Activated T-helper 2 cell treated with anti-CD3 and anti-CD28 coated beads, Interferon-gamma antibody, Interleukin-2, Interleukin-4, amounts not matched to agents 10 μg/mL and 5 μg/mL and 100 μg/mL, durations not matched to agents 14 hours and 24 hours and 36 hours (primary cell): ENCODE results near the gene EID3. TPM values are rescaled to one million over a fixed set of nuclear protein-coding genes. Genes with fewer than 3 reads are reported as not detected.
"Not testable (repeated sequence)": the region's sequence is repeated elsewhere in the genome, so short reads cannot be mapped to it uniquely, and the experiment has no call there.

Source experiments
- DNase-seq: peaks from one replicate; pipeline ENCODE4 v3.0.0; 2021; ENCODE audit warnings: low spot score
- H3K27ac Mint-ChIP-seq: one replicate; pipeline ENCODE4 v1.8.0; 2021; ENCODE audit warnings: mixed read lengths
- H3K27me3 Mint-ChIP-seq: one replicate; pipeline ENCODE4 v1.8.0; 2021; ENCODE audit warnings: low read depth, mixed read lengths
- H3K36me3 Mint-ChIP-seq: one replicate; pipeline ENCODE4 v1.8.0; 2021; ENCODE audit warnings: low read depth, mixed read lengths
- H3K4me1 Mint-ChIP-seq: one replicate; pipeline ENCODE4 v1.8.0; 2021; ENCODE audit warnings: low read depth, mixed read lengths
- H3K4me3 Mint-ChIP-seq: one replicate; pipeline ENCODE4 v1.8.0; 2021; ENCODE audit warnings: low read depth, mild to moderate bottlenecking, moderate library complexity, mixed read lengths
- H3K9me3 Mint-ChIP-seq: one replicate; pipeline ENCODE4 v1.8.0; 2021; ENCODE audit warnings: mixed read lengths
- intact Hi-C: fragments of 100-400 bp; cut with micrococcal nuclease; formaldehyde crosslinking; loops from one replicate; pipeline ENCODE4 v1.15.1; 2023
- total RNA-seq: library from RNA; stranded (reverse); gene quantifications from 2 replicates; pipeline ENCODE4 v1.2.3, GENCODE V29; 2022

Gene EID3
- total RNA-seq, 1 donor from 2014 or later: 9.4 TPM

DNA sequence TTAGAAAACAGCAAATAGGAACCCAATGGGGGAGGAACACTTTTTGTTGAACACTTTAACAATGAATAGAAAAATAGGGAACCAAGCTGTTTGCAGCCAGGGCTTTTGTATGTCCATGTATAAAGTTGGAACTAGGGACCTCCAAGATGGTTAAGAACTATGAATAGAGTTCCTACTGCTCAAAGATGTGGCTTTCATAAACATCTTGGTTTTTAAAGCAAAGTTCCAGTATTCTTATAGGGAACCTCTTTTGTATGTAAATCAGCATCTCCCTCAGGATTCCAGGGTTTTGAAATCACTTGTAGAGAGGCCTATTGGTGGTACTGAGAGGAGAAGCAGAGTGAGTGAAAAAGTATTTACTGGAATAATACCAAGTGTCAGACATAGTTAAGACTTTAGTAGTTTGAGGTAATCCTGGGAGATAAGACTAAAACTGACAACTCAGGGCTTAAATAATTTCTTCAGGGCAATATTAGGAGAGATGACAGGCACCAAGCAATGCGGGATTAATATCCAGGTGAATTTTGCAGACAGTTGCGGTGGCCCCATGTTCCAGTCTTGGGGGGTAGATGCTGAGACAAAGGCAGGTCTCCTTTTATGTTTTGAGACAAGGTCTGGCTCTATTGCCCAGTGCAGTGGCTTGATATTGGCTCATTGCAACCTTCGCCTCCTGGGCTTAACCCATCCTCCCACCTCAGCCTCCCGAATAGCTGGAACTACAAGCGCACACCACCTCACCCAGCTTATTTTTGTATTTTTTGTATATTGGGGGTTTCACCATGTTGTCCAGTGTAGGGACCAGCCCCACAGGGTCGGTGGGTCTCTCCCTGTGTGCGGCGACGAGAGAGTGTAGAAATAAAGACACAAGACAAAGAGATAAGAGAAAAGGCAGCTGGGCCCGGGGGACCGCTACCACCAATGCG is 10.4 kb upstream of the EID3 start:
- intact Hi-C loops: no loop called here
- H3K27me3 Mint-ChIP-seq: no peaks in the 10 kb centered on the region
- H3K9me3 Mint-ChIP-seq: no peaks in the 10 kb centered on the region
- no peak overlapping the region for H3K27ac Mint-ChIP-seq
- H3K4me3 Mint-ChIP-seq: no peak overlapping the region
- DNase-seq: no peak
- peaks cover 73% of the 10 kb centered on the region for H3K36me3 Mint-ChIP-seq
- peaks cover 49% of the 10 kb centered on the region for H3K4me1 Mint-ChIP-seq

DNA sequence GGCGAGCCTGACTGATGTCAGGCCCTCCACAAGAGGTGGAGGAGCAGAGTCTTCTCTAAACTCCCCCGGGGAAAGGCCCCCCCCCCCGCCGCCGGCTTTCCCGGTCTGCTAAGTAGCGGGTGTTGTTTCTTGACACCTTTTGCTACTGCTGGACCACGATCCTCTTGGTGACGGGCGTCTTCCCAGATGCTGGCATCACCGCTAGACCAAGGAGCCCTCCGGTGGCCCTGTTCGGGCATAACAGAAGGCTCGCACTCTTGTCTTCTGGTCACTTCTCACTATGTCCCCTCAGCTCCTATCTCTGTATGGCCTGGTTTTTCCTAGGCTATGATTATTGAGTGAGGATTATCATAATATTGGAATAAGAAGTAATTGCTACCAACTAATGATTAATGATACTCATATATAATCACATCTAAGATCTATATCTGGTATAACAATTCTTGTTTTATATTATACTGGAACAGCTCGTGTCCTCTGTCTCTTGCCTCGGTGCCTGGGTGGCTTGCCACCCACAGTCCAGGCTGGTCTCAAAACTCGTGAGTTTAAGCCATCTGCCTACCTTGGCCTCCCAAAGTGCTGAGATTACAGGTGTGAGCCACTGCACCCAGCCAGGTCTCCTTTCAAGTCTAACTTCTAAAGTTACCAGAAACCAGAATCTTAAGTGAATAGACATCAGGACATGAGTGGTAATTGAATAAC is 9.2 kb upstream of the EID3 start:
- intact Hi-C loops, DNase-seq, H3K4me3 Mint-ChIP-seq, H3K9me3 Mint-ChIP-seq, H3K27ac Mint-ChIP-seq, H3K27me3 Mint-ChIP-seq: not testable (repeated sequence)
- H3K36me3 Mint-ChIP-seq: peaks cover 71% of the 10 kb centered on the region
- peaks cover 46% of the 10 kb centered on the region for H3K4me1 Mint-ChIP-seq

DNA sequence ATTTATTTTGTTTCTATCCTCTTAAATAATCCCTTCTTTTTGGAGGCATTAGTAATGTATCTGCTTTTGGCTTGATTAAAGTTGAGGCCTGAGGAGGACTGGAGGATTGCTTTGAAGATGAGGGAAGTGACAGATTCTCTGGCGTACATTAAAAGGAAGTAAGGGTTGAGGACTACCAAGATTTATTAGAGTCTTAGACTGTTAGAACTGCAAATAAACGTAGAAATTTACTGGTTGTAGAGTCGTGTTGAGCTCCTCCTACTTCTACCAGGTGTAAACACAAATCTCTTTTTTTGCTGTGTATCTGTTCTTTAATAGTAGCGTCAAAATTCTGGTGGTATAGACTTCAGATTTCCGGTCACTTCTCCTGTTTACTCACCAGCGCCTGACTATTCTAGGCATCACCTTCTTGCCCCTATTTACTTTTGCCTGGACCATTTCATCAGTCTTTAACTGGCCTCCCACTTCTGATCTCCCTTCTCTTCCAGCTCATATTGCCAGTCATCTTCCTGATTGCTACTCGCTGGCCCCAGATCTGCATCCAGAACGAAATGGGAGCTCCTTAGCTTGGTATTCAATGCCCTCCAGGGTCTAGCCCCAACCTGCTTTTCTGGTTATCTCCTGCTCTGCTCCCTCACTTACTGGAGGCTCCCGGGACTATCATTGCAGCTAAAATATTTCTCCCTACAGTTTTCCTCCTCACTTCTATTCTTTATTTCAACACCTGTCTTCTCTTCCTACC is 8.4 kb upstream of the EID3 start:
- intact Hi-C loops: no loop called here
- H3K36me3 Mint-ChIP-seq: peaks cover 76% of the 10 kb centered on the region
- H3K4me1 Mint-ChIP-seq: peaks cover 49% of the 10 kb centered on the region
- peak overlapping the region; percentile 2 for H3K27ac Mint-ChIP-seq
- H3K4me3 Mint-ChIP-seq: no peak overlapping the region
- no peaks in the 10 kb centered on the region for H3K27me3 Mint-ChIP-seq
- no peak for DNase-seq
- H3K9me3 Mint-ChIP-seq: no peaks in the 10 kb centered on the region

DNA sequence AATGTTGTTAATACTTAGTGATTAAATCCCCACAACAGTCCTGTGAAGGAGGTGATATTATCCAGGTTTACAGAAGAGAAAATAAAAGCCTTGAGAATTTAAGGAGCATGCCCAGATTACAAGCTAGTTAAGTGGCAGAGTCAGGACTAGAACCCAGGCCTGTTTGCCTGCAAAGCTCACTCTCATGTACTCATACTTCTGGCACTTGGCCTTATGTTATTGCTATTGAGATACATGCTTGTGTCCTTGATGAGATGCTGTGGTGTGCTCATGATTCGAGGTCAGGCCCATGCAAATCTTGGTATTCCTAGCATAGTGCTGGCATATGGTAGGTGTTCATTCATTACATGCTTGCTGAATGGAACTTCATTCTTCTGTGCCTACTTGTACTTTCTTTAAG is 7.6 kb upstream of the EID3 start:
- H3K27ac Mint-ChIP-seq: no peak overlapping the region

DNA sequence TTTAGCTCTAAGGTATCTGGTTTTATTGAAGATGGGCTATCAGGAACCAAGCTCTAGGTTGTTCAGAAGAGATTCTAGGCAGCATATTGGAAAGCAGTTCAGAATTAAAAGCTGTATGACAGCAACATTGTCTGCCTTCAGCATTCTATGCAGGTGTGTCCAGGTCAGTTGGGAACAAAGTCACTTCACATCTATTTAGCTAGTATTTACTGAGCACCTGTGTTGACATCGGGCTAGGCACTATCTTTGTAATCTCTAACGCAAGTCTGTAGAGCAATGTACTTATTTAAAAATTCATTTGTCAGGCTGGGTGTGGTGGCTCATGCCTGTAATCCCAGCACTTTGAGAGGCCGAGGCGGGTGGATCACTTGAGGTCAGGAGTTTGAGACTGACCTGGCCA is 6.8 kb upstream of the EID3 start:
- Mint-ChIP-seq H3K36me3 (peaks cover 76% of the 10 kb centered on the region), H3K27ac (no peak overlapping the region), H3K9me3 (no peaks in the 10 kb centered on the region), H3K4me3 (no peak overlapping the region), H3K4me1 (peaks cover 56% of the 10 kb centered on the region), H3K27me3 (no peaks in the 10 kb centered on the region)
- no peak for DNase-seq
- intact Hi-C loops: no loop called here

More for the DNA sequence above, 7.6 kb upstream of the EID3 start:
- DNase-seq: no peak
- H3K4me3 Mint-ChIP-seq: no peak overlapping the region
- no peaks in the 10 kb centered on the region for H3K27me3 Mint-ChIP-seq
- peaks cover 54% of the 10 kb centered on the region for H3K4me1 Mint-ChIP-seq
- H3K9me3 Mint-ChIP-seq: no peaks in the 10 kb centered on the region
- H3K36me3 Mint-ChIP-seq: peaks cover 77% of the 10 kb centered on the region
- intact Hi-C loops: no loop called here

DNA sequence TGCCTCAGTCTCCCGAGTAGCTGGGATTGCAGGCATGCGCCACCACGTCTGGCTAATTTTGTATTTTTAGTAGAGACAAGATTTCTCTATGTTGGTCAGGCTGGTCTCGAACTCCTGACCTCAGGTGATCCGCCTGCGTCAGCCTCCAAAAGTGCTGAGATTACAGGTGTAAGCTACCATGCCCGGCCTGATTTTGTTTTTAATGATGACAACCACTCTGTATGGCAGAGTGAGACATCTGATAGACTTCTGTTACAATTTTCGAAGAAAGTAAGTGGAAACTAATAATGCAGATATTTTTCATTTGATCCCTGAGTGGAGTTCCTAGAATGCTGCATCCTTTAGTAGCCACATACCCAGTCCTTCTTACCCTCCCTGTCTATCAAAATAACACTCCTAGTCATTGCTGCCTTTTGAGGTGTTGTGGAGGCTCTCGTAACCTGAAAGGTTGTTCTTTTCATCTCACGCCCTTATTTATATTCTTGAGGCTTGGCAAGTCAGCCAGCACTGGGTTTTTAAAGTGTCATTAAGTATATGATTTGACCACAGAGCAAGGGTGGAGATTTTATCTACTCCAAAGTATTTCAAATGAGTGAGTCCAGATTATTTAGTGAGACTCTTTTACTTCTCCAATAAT is 5.9 kb upstream of the EID3 start:
- no peaks in the 10 kb centered on the region for H3K9me3 Mint-ChIP-seq
- H3K36me3 Mint-ChIP-seq: peaks cover 71% of the 10 kb centered on the region
- H3K4me3 Mint-ChIP-seq: no peak overlapping the region
- no peaks in the 10 kb centered on the region for H3K27me3 Mint-ChIP-seq
- peaks cover 56% of the 10 kb centered on the region for H3K4me1 Mint-ChIP-seq
- intact Hi-C loops: no loop called here
- H3K27ac Mint-ChIP-seq: no peak overlapping the region
- no peak for DNase-seq

DNA sequence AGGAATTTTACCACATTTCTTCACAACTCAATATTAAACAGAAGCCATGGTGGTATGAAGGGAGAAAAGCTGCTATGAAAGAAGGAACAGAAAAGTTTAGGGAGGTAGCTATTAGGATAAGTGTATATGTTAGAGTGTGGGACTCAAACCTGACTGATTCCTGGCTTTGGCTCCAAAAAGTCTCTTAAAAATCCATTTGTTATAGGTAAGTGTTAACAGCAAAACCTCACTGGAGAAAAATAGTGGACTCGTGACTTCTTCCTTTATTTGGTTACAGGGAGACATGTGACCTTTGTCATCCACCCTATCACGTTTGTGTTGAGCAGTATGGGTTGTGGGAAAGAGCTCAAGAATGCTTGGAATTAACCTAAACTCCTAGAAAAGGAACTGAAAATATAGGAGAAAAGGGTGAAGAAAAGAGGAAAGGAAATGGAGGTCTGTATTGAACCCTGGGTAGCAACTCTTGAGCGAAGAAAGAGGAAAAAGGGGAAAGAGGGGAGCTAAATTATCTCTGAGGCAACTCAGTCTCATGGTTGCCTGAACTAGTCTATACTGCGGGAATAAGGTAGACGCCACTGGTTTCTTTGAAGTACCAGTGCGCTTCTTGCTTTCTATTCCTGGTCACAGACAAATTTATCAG is 3.6 kb upstream of the EID3 start:
- intact Hi-C loops: loop anchor here (5.0 to 10.0 kb wide), 2 partner anchors 373 to 455 kb away; partner anchors contain the start of gene NT5DC3
- H3K27ac Mint-ChIP-seq: no peak overlapping the region
- H3K27me3 Mint-ChIP-seq: no peaks in the 10 kb centered on the region
- no peak for DNase-seq
- H3K36me3 Mint-ChIP-seq: peaks cover 68% of the 10 kb centered on the region
- H3K9me3 Mint-ChIP-seq: no peaks in the 10 kb centered on the region
- no peak overlapping the region for H3K4me3 Mint-ChIP-seq
- H3K4me1 Mint-ChIP-seq: peaks cover 63% of the 10 kb centered on the region

DNA sequence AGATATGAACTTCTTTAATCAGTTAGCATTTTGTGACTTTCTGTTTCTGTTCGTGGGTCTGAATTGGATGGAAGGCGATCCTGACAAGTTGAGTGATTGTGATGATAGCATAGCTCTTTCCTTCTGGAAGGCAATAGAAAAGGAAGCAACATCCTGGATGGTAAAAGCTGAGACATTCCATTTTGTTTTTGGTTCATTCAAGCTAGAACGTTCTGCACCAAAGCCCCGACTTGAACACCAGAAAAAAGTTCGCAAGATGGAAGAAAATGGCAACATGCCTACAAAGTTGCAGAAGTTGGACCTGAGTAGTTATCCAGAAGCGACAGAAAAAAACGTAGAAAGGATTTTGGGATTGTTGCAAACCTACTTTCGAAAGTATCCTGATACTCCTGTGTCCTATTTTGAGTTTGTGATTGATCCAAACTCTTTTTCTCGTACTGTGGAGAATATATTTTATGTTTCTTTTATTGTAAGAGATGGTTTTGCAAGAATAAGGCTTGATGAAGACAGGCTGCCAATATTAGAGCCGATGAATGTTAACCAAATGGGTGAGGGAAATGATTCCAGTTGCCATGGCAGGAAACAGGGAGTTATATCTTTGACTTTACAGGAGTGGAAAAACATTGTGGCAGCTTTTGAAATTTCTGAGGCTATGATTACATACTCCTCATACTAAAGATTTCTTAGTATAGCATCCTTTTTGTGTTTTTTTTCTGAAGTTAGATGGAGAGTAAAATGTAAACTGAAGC is 896 bp downstream of the EID3 start:
- Mint-ChIP-seq H3K27me3 (no peaks in the 10 kb centered on the region), H3K36me3 (peaks cover 65% of the 10 kb centered on the region), H3K9me3 (no peaks in the 10 kb centered on the region), H3K27ac (peak overlapping the region; percentile 99), H3K4me3 (peak overlapping the region; percentile 90), H3K4me1 (peaks cover 66% of the 10 kb centered on the region)
- intact Hi-C loops: loop anchor here (5.0 to 10.0 kb wide), 2 partner anchors 377 to 460 kb away; partner anchors contain the start of gene NT5DC3
- no peak for DNase-seq

DNA sequence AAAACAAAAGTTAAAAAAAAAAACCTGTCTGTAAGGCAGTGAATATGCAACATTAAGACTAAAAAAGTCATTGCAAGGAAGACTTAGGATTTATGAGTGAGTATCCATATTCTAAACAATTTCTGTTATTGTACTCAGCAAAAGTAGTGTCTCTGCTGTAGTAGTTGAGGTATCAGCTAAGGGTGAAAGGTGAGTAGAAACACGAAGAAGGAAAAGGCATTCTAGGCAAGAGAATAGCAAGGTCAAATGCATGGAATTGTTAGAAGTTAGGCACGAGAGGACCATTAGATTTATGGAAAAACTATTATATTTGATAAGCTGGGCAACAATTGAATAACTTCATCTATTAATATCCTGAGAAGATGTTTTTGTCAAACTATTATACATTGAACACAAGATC is 1.8 kb downstream of the EID3 start:
- intact Hi-C loops: loop anchor here (10.0 kb wide), 1 partner anchor 461 kb away; the partner anchor contains the start of gene NT5DC3

DNA sequence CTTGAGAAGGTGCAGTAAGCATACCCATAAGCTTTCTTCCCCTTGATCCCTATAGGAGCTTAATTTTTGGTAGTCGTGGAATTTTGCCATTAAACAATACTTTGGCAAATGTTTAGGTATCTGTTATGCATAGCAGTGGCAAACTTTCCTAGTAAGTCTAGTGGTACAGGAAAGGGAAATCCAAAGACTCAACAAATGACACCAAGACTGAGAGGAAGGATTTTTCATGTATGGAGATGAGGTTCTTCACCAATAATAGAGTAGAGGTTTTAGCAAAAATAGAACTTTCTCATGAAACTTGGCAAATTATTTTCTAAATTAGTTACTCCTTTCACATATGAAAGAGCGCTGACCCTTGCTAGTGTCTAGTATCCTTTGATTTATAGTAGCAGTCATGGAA is 2.8 kb downstream of the EID3 start:
- Mint-ChIP-seq H3K4me3 (no peak overlapping the region), H3K27ac (no peak overlapping the region), H3K36me3 (peaks cover 65% of the 10 kb centered on the region), H3K27me3 (no peaks in the 10 kb centered on the region), H3K4me1 (peaks cover 60% of the 10 kb centered on the region), H3K9me3 (no peaks in the 10 kb centered on the region)
- DNase-seq: no peak
- intact Hi-C loops: loop anchor here (10.0 kb wide), 1 partner anchor 462 kb away; the partner anchor contains the start of gene NT5DC3

More for the DNA sequence above, 1.8 kb downstream of the EID3 start:
- Mint-ChIP-seq H3K9me3 (no peaks in the 10 kb centered on the region), H3K4me1 (peaks cover 64% of the 10 kb centered on the region), H3K27ac (peak overlapping the region; percentile 0), H3K36me3 (peaks cover 64% of the 10 kb centered on the region), H3K27me3 (no peaks in the 10 kb centered on the region), H3K4me3 (peak overlapping the region; percentile 31)
- no peak for DNase-seq

DNA sequence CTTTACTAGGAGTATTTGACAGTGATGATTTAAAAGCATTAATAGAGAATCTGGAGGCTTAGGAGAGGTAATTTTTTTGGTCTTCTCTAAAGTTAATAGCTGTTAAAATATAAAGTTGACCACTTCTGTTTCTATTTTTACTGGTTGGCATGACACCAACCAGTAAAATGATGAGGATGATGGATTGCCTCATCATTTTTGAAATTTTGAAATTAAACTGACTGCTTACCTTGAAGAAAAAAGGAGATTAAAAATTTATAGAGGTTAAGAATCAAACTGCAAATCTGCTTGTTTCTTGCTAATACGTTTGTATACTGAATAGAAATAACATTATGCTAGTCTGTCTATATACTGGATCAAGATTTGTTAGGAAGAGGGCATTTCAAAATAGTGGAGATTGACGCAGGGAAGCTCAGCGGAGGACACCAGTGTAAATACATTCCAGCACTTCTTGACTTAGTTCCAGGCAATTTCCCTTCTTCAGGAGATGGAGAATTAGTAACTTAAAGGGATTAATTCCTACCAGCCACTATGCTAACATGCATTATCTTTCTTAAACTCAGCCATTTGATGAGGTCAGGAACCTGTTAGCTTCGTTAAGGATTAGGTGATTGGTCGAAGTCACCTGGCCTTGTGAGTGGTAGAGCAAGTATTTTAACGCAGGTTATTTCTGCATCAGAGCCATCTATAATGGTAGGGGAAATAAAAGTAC is 3.6 kb downstream of the EID3 start:
- peaks cover 65% of the 10 kb centered on the region for H3K36me3 Mint-ChIP-seq
- intact Hi-C loops: loop anchor here (10.0 kb wide), 1 partner anchor 462 kb away; the partner anchor contains the start of gene NT5DC3
- no peak overlapping the region for H3K27ac Mint-ChIP-seq
- H3K9me3 Mint-ChIP-seq: no peaks in the 10 kb centered on the region
- no peak overlapping the region for H3K4me3 Mint-ChIP-seq
- DNase-seq: no peak
- H3K4me1 Mint-ChIP-seq: peaks cover 55% of the 10 kb centered on the region
- no peaks in the 10 kb centered on the region for H3K27me3 Mint-ChIP-seq
